Activated CD8-positive, alpha-beta T cell treated with anti-CD3 and anti-CD28 coated beads, Interleukin-2, amount 10 ng/mL, durations not matched to agents 7 days and 5 days (primary cell): ENCODE results near the gene MBNL1. TPM values are rescaled to one million over a fixed set of nuclear protein-coding genes. Genes with fewer than 3 reads are reported as not detected.
"Not testable (repeated sequence)": the region's sequence is repeated elsewhere in the genome, so short reads cannot be mapped to it uniquely, and the experiment has no call there.

Source experiments
- ATAC-seq: fragments of 150-1000 bp; cut with Tn5 transposase; one replicate; pipeline ENCODE4 v1.10.0; 2021; ENCODE audit warnings: moderate library complexity
- CTCF ChIA-PET: fragments of 350-600 bp; sonication (Branson Sonifier 250); formaldehyde crosslinking; loops from one replicate; lab custom pipeline; 2021; ENCODE audit warnings: antibody characterized with exemption; lab: Charles Lee
- POLR2A ChIA-PET: fragments of 350-600 bp; sonication (Branson Sonifier 250); formaldehyde crosslinking; loops from one replicate; lab custom pipeline; 2021; ENCODE audit warnings: antibody characterized with exemption; lab: Charles Lee
- DNase-seq: peaks from one replicate; pipeline ENCODE4 v3.0.0-alpha.2; 2020
- H3K27ac Mint-ChIP-seq: one replicate; pipeline ENCODE4 v1.8.0; 2021; ENCODE audit warnings: mild to moderate bottlenecking, mixed read lengths
- H3K27me3 Mint-ChIP-seq: one replicate; pipeline ENCODE4 v1.8.0; 2021; ENCODE audit warnings: low read depth, mixed read lengths
- H3K36me3 Mint-ChIP-seq: one replicate; pipeline ENCODE4 v1.8.0; 2021; ENCODE audit warnings: low read depth, mixed read lengths
- H3K4me1 Mint-ChIP-seq: one replicate; pipeline ENCODE4 v1.8.0; 2021; ENCODE audit warnings: low read depth, mixed read lengths
- H3K4me3 Mint-ChIP-seq: one replicate; pipeline ENCODE4 v1.8.0; 2021; ENCODE audit warnings: mild to moderate bottlenecking, mixed read lengths
- H3K9me3 Mint-ChIP-seq: one replicate; pipeline ENCODE4 v1.8.0; 2022; ENCODE audit warnings: mixed read lengths; ENCODE audit not compliant: insufficient read depth
- total RNA-seq, 2 experiments: library from RNA; stranded (reverse); gene quantifications; one replicate each; pipeline ENCODE4 v1.2.3, GENCODE V29; 2021

MBNL1 gene
- total RNA-seq, 2 experiments from 2014 or later = 469 to 504 TPM

DNA sequence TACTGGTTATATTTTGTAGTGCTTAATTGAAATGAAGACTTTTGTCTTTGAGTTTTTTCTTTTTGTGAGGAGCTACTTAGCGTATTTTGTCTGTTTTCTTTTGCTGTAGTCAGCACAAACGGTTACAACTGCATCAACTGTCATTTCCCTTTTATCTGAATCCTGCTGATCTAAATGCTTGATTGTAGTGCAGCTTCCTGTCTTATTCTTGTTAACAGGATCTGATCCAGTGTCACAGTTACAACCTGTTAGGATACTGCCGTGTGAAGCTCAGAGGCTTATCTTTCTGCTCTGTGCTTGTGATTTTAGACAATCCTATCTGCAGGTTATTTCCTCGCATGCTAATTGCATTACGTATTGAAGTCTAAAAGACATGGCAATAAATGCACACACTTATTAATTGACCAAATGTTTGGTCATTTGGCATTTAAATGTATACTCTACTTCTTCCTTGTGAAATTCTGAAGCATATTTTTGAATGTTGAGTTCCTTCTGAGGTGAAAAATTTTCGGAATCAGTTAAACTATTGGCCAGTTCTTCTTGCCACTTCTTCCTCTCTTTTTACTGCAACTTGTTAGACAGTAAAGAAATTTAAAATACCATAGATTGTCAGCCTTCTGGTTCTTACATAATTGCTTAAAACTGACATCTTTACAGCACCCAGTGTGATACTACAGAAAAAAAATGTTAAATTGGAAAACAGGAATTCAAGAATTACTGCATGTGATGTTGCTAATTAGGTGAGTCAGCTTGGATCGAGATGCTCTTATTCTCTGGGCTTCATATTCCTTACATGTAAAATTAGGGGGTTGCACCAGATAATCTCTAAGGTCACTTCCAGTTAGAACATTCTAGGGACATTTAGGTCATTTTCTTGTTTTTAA, 168.2 kb downstream of the MBNL1 start:
- peaks cover 50% of the 10 kb centered on the region for H3K4me1 Mint-ChIP-seq
- DNase-seq (no peak), ATAC-seq (no peak)
- CTCF ChIA-PET = interaction anchor here (1.7 kb wide), 1 partner anchor 12 kb away, joined by 4 read pairs; no protein-coding TSS in a partner anchor
- H3K9me3 Mint-ChIP-seq = peaks cover 4% of the 10 kb centered on the region
- POLR2A ChIA-PET = no interaction called here
- H3K36me3 Mint-ChIP-seq = peaks cover 69% of the 10 kb centered on the region
- H3K27me3 Mint-ChIP-seq = no peaks in the 10 kb centered on the region
- H3K27ac Mint-ChIP-seq = no peak overlapping the region
- H3K4me3 Mint-ChIP-seq = no peak overlapping the region

DNA sequence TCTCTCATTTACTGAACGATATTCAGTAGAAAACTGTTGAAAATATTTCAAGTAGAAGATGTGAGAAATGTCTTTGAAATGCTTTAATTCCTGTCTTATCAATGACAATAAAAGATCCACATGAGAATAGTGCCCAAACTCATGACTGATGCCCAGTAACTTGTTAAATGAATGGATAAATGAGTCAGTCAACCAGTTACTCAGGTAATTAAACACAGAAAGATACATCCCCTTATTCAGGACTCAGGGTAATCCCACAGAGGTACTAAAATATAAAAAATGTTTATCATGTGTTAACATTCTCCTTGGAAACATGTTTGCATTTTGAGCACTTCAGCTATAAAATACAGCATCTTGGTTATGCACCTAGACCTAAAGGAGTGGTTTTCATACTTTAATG, 169.5 kb downstream of the MBNL1 start:
- ChIA-PET CTCF (no interaction called here), POLR2A (no interaction called here)
- H3K4me1 Mint-ChIP-seq = peaks cover 58% of the 10 kb centered on the region
- DNase-seq (no peak), ATAC-seq (no peak)
- peaks cover 4% of the 10 kb centered on the region for H3K9me3 Mint-ChIP-seq
- no peak overlapping the region for H3K4me3 Mint-ChIP-seq
- H3K36me3 Mint-ChIP-seq = peaks cover 59% of the 10 kb centered on the region
- H3K27me3 Mint-ChIP-seq = no peaks in the 10 kb centered on the region
- no peak overlapping the region for H3K27ac Mint-ChIP-seq

DNA sequence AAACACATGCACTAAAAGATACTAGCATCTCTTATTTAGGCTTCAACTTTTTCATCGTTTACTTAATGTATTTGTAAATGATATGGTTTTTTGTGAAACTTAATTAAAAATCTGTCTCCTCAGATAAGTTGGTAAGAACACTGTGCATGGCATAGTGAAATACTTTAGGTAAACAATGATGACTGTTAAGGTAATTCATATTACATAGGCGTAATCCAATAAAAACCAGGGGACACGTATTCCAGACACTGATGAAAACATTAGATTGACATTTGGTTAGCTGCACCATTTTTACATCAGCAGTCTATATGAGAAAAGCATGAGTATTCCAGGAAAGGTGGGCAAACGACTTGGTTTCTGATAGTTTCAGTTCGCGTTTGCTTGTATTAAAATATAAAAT, 170.0 kb downstream of the MBNL1 start:
- ATAC-seq = no peak
- DNase-seq = no peak
- H3K4me1 Mint-ChIP-seq = peaks cover 61% of the 10 kb centered on the region
- ChIA-PET POLR2A (no interaction called here), CTCF (no interaction called here)
- H3K4me3 Mint-ChIP-seq = no peak overlapping the region
- peaks cover 4% of the 10 kb centered on the region for H3K9me3 Mint-ChIP-seq
- peaks cover 55% of the 10 kb centered on the region for H3K36me3 Mint-ChIP-seq
- H3K27ac Mint-ChIP-seq = no peak overlapping the region
- no peaks in the 10 kb centered on the region for H3K27me3 Mint-ChIP-seq

DNA sequence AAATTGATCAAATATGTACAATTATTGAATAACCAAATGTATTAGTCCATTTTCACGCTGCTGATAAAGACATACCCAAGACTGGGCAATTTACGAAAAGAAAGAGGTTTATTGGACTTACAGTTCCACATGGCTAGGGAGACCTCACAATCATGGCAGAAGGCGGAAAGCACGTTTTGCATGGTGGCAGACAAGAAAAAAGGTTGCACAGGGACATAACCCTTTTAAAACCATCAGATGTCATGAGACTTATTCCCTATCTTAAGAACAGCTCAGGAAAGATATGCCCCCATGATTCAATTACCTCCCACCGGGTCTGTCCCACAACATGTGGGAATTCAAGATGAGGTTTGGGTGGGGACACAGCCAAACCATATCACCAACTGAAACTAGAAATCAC, 171.5 kb downstream of the MBNL1 start:
- not testable (repeated sequence) for H3K27ac Mint-ChIP-seq, H3K4me3 Mint-ChIP-seq

DNA sequence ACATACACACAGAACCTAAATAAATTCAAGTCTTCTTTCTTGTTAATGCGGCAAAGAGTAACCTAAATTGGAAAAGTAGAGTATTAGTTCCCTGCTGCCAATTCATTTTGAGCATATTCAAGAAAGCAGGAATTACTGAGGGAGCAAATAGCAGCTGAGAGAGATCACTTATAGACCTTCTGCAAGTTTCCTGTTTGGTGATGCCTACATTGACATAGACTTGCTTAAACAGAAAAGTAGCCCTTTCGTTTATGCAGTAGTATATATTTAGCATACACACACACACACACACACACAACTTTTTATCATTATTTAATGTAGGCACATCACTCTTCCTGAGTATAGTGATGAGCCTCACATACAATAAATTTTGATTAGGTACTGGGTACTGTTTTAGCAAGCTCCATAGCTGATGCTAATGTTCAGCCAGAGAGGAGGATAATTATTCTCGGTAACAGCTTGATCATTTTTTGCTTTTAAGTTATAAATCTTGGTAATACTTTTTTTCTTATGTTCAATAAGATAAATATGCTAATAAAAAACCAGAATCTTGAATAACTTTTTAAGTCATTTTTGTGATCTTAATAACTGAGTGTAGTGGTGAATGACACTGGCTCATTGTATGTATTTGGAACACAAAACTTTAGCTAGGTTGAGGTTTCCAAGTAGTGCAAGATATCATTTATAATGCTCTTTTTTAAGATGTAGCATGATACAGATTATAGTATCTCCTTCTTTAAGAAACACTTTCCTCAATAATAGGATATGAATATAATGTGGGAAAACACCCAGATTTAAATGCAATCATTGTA, 174.7 kb downstream of the MBNL1 start:
- POLR2A ChIA-PET = no interaction called here
- peaks cover 53% of the 10 kb centered on the region for H3K36me3 Mint-ChIP-seq
- H3K27ac Mint-ChIP-seq = peak overlapping the region; percentile 82
- peaks cover 52% of the 10 kb centered on the region for H3K4me1 Mint-ChIP-seq
- CTCF ChIA-PET = interaction anchor here (0.7 to 3.1 kb wide), 14 partner anchors 13 to 371 kb away, joined by 3 to 22 read pairs (median 4); no protein-coding TSS in a partner anchor
- H3K4me3 Mint-ChIP-seq = no peak overlapping the region
- H3K27me3 Mint-ChIP-seq = no peaks in the 10 kb centered on the region
- no peaks in the 10 kb centered on the region for H3K9me3 Mint-ChIP-seq
- DNase-seq (no peak), ATAC-seq (peak; percentile 52)

More for the DNA sequence above, 171.5 kb downstream of the MBNL1 start:
- H3K27me3 Mint-ChIP-seq, DNase-seq, POLR2A ChIA-PET, H3K9me3 Mint-ChIP-seq, ATAC-seq: not testable (repeated sequence)
- CTCF ChIA-PET = interaction anchor here (0.9 kb wide), 1 partner anchor 32 kb away, joined by 3 read pairs; no protein-coding TSS in a partner anchor
- Mint-ChIP-seq H3K36me3 (peaks cover 53% of the 10 kb centered on the region), H3K4me1 (peaks cover 59% of the 10 kb centered on the region)

DNA sequence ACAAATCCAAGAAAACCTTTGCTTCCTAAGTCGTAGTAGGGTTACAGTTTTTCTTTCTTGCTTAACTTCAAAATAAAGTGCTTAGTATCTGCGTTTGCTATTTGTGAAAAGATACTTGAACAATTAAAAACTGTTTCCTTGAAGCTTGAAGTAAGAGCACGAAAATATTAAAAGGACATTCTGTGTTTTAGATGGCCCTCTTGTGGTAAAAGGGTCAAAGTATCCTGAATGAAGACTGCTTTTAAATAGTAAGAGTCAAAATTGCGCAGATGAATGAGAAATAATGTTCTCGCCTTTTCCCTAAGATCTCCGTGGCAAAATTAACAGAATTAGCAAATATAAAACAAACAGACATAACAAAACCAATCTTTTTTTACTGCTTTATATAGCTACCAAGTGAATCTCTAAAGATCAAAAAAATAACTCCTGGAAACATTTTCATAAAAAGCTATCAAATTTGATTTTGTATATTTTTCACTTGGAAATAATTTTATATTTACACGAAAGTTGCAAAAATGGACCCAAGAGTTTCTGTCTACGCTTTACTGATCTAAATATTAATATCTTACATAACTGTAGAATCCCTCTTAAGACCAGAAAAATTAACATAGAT, 175.4 kb downstream of the MBNL1 start:
- no peak overlapping the region for H3K27ac Mint-ChIP-seq
- POLR2A ChIA-PET = no interaction called here
- CTCF ChIA-PET = interaction anchor here (0.7 to 3.1 kb wide), 10 partner anchors 12 to 372 kb away, joined by 3 to 22 read pairs (median 4); no protein-coding TSS in a partner anchor
- ATAC-seq (no peak), DNase-seq (no peak)
- H3K36me3 Mint-ChIP-seq = peaks cover 52% of the 10 kb centered on the region
- H3K4me1 Mint-ChIP-seq = peaks cover 49% of the 10 kb centered on the region
- H3K27me3 Mint-ChIP-seq = no peaks in the 10 kb centered on the region
- H3K9me3 Mint-ChIP-seq = no peaks in the 10 kb centered on the region
- H3K4me3 Mint-ChIP-seq = no peak overlapping the region

DNA sequence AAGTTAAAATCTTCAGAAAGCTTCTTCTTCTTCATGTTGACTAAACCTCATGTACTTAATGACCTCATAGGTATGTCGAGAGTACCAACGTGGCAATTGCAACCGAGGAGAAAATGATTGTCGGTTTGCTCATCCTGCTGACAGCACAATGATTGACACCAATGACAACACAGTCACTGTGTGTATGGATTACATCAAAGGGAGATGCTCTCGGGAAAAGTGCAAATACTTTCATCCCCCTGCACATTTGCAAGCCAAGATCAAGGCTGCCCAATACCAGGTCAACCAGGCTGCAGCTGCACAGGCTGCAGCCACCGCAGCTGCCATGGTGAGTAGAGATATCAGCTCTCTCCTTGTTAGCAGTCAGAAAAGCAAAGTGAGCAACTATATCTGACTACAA, 176.5 kb downstream of the MBNL1 start:
- Mint-ChIP-seq H3K9me3 (no peaks in the 10 kb centered on the region), H3K27me3 (no peaks in the 10 kb centered on the region), H3K4me1 (peaks cover 44% of the 10 kb centered on the region), H3K27ac (no peak overlapping the region), H3K4me3 (no peak overlapping the region), H3K36me3 (peaks cover 52% of the 10 kb centered on the region)
- DNase-seq (no peak), ATAC-seq (no peak)
- POLR2A ChIA-PET = no interaction called here
- CTCF ChIA-PET = interaction anchor here (0.6 to 3.1 kb wide), 4 partner anchors 57 to 373 kb away, joined by 3 to 22 read pairs (median 10); no protein-coding TSS in a partner anchor

DNA sequence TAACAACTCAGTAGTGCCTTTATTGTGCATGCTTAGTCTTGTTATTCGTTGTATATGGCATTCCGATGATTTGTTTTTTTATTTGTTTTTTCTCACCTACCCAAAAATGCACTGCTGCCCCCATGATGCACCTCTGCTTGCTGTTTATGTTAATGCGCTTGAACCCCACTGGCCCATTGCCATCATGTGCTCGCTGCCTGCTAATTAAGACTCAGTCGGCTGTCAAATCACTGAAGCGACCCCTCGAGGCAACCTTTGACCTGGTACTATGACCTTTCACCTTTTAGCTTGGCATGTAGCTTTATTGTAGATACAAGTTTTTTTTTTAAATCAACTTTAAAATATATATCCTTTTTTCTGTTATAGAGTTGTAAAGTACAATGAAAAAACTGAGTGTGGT, 177.8 kb downstream of the MBNL1 start:
- Mint-ChIP-seq H3K4me1 (peaks cover 46% of the 10 kb centered on the region), H3K36me3 (peaks cover 61% of the 10 kb centered on the region), H3K27me3 (no peaks in the 10 kb centered on the region), H3K4me3 (no peak overlapping the region), H3K27ac (peak overlapping the region; percentile 43), H3K9me3 (no peaks in the 10 kb centered on the region)
- ChIA-PET CTCF (interaction anchor here (1.1 to 3.1 kb wide), 2 partner anchors 263 to 374 kb away, joined by 3 to 22 read pairs; no protein-coding TSS in a partner anchor), POLR2A (no interaction called here)
- DNase-seq (no peak), ATAC-seq (no peak)

DNA sequence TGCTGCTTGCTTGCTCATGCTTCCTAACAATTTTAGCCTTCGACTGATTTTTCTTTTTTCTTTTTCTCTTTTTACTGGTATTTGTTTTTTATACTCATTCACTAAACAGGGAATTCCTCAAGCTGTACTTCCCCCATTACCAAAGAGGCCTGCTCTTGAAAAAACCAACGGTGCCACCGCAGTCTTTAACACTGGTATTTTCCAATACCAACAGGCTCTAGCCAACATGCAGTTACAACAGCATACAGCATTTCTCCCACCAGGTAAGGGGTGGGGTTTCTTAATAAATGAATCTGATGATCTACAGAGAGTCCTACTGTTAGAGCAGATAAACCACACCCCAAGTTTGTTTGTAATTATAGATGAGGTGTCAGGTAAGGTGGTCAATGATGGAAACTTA, 178.8 kb downstream of the MBNL1 start:
- peak overlapping the region; percentile 23 for H3K27ac Mint-ChIP-seq
- peaks cover 70% of the 10 kb centered on the region for H3K36me3 Mint-ChIP-seq
- no peak overlapping the region for H3K4me3 Mint-ChIP-seq
- H3K27me3 Mint-ChIP-seq = no peaks in the 10 kb centered on the region
- no peaks in the 10 kb centered on the region for H3K9me3 Mint-ChIP-seq
- ChIA-PET CTCF (interaction anchor here (1.1 to 2.0 kb wide), 4 partner anchors 19 to 376 kb away, joined by 3 to 11 read pairs (median 5); no protein-coding TSS in a partner anchor), POLR2A (no interaction called here)
- ATAC-seq = no peak
- DNase-seq = no peak
- peaks cover 41% of the 10 kb centered on the region for H3K4me1 Mint-ChIP-seq

DNA sequence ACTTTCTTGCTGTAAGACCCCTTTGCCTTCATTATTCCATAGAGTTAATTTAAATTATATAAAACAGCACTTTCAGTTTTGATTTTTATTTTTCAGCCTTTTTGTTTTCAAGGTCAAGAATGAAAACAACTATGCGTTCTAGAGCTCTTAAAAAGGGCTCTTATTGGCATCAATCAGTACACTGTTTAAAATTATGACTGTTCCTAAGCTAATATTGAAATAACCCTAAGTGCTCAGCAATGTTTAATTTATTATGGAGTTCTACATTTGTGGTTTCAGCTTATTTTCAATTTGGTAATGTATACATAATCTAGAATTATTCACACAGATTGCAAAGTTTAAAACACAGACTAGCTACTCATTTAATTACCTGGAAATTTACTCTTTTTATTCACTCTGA, 179.4 kb downstream of the MBNL1 start:
- H3K4me3 Mint-ChIP-seq = no peak overlapping the region
- H3K4me1 Mint-ChIP-seq = peaks cover 37% of the 10 kb centered on the region
- no peaks in the 10 kb centered on the region for H3K9me3 Mint-ChIP-seq
- H3K36me3 Mint-ChIP-seq = peaks cover 71% of the 10 kb centered on the region
- DNase-seq = no peak
- no peaks in the 10 kb centered on the region for H3K27me3 Mint-ChIP-seq
- POLR2A ChIA-PET = interaction anchor here (0.6 kb wide), 1 partner anchor 13 kb away, joined by 3 read pairs; no protein-coding TSS in a partner anchor
- no peak overlapping the region for H3K27ac Mint-ChIP-seq
- CTCF ChIA-PET = interaction anchor here (1.1 to 2.0 kb wide), 4 partner anchors 19 to 376 kb away, joined by 3 to 11 read pairs (median 5); no protein-coding TSS in a partner anchor
- ATAC-seq = no peak

DNA sequence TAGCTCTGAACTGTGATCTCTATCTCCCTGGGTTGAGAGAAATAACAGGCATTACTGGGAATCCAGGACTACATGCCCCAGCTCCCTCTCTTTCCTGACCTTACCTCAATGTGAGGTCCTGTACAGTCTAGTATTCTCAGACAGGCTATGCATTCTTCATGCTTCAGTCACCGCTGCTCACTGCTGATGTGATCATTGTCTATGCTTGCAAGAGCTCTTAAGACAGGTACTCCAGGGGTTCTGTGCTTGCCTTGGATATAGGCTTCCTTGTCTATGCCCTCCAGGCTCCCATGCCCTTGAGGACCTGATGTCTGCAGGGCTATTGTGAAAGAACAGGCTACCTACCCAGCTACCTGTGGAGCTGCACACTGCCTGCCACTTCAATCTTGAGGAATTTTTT, 183.6 kb downstream of the MBNL1 start:
- Mint-ChIP-seq H3K4me1 (peaks cover 24% of the 10 kb centered on the region), H3K36me3 (peaks cover 67% of the 10 kb centered on the region), H3K9me3 (no peaks in the 10 kb centered on the region), H3K27me3 (no peaks in the 10 kb centered on the region), H3K4me3 (no peak overlapping the region), H3K27ac (peak overlapping the region; percentile 8)
- ATAC-seq = peak; percentile 30
- POLR2A ChIA-PET = no interaction called here
- no peak for DNase-seq
- CTCF ChIA-PET = interaction anchor here (1.7 kb wide), 1 partner anchor 14 kb away, joined by 5 read pairs; no protein-coding TSS in a partner anchor
